H1 (cell line): ENCODE data around the gene KRT8. TPM values are rescaled to one million over a fixed set of nuclear protein-coding genes. Genes with fewer than 3 reads are reported as not detected.

Experiments used
- CTCF ChIA-PET: fragments of 300-600 bp; sonication (Branson Sonifier 250); formaldehyde crosslinking; loops from one replicate; lab custom pipeline; 2021; ENCODE audit not compliant: partially characterized antibody; lab: Charles Lee
- POLR2A ChIA-PET: fragments of 300-600 bp; sonication (Branson Sonifier 250); formaldehyde crosslinking; loops from one replicate; lab custom pipeline; 2021; ENCODE audit warnings: inconsistent platforms; ENCODE audit not compliant: partially characterized antibody; lab: Charles Lee
- DNase-seq, 2 experiments: peaks; one replicate each; pipeline versions ENCODE4 v3.0.0 to v3.0.0-alpha.2; 2010 to 2022; ENCODE audit warnings: low spot score in 2 of 2, low read depth in 1 of 2, mixed read lengths in 1 of 2
- FAIRE-seq: peaks from 2 replicates; lab custom pipeline; 2011; peaks lifted over from hg19 to GRCh38; lab: Jason Lieb, UNC
- H2AFZ ChIP-seq: 2 replicates; pipeline ENCODE4 v1.8.1; 2012; ENCODE audit warnings: low read length, inconsistent platforms
- H2AK5ac ChIP-seq: 2 replicates; pipeline ENCODE4 v1.6.1; 2013; ENCODE audit warnings: low read depth, low read length
- H2BK120ac ChIP-seq: replicated peaks from 2 replicates; pipeline ENCODE3; 2013; ENCODE audit warnings: low read depth, low read length, inconsistent platforms
- H2BK12ac ChIP-seq: 2 replicates; pipeline ENCODE4 v1.6.1; 2013; ENCODE audit warnings: low read depth, low read length
- H2BK15ac ChIP-seq: 2 replicates; pipeline ENCODE4 v1.6.1; 2013; ENCODE audit warnings: low read length
- H2BK20ac ChIP-seq: 2 replicates; pipeline ENCODE4 v1.6.1; 2013; ENCODE audit warnings: low read length
- H2BK5ac ChIP-seq: 2 replicates; pipeline ENCODE4 v1.6.1; 2013; ENCODE audit warnings: low read depth, low read length
- H3K14ac ChIP-seq: 2 replicates; pipeline ENCODE4 v1.6.1; 2013; ENCODE audit warnings: inconsistent platforms; ENCODE audit not compliant: insufficient read length
- H3K18ac ChIP-seq: 2 replicates; pipeline ENCODE4 v1.6.1; 2013; ENCODE audit warnings: low read length; ENCODE audit errors: extremely low read depth
- H3K23ac ChIP-seq: 2 replicates; pipeline ENCODE4 v1.6.1; 2013; ENCODE audit warnings: inconsistent platforms; ENCODE audit not compliant: insufficient read length
- H3K23me2 ChIP-seq: 2 replicates; pipeline ENCODE4 v1.6.1; 2013; ENCODE audit warnings: low read depth, low read length
- H3K27ac ChIP-seq: 2 replicates; pipeline ENCODE4 v1.6.1; 2011; ENCODE audit warnings: low read depth, low read length, inconsistent platforms
- H3K27me3 ChIP-seq, 4 experiments: replicated peaks in 1 of 4; 1 replicate in 1 of 4; 2 replicates in 3 of 4; pipeline versions ENCODE4 v1.6.1 to v1.8.1; 2011 to 2013; ENCODE audit warnings: low read length in 3 of 4, mild to moderate bottlenecking in 3 of 4, inconsistent platforms in 2 of 4, mixed read lengths in 2 of 4, moderate library complexity in 1 of 4; ENCODE audit not compliant: control insufficient read depth in 3 of 4, insufficient read depth in 3 of 4; ENCODE audit errors: extremely low read depth in 1 of 4
- H3K36me3 ChIP-seq, 4 experiments: 2 replicates each; pipeline versions ENCODE4 v1.6.1 to v1.8.1; 2011 to 2013; ENCODE audit warnings: mild to moderate bottlenecking in 4 of 4, low read length in 3 of 4, moderate library complexity in 2 of 4, control low read depth in 1 of 4, inconsistent platforms in 1 of 4; ENCODE audit not compliant: insufficient read depth in 4 of 4, control insufficient read depth in 2 of 4
- H3K4ac ChIP-seq: replicated peaks from 2 replicates; pipeline ENCODE3; 2013; ENCODE audit warnings: low read length, low read depth, mixed read lengths, inconsistent platforms; ENCODE audit not compliant: insufficient read length
- H3K4me1 ChIP-seq, 4 experiments: replicated peaks in 1 of 4; 1 replicate in 1 of 4; 2 replicates in 3 of 4; pipeline versions ENCODE4 v1.6.1 to v1.8.1; 2011 to 2013; ENCODE audit warnings: low read length in 3 of 4, inconsistent platforms in 2 of 4, mixed read lengths in 1 of 4; ENCODE audit not compliant: insufficient read depth in 4 of 4, control insufficient read depth in 3 of 4
- H3K4me2 ChIP-seq, 2 experiments: 2 replicates each; pipeline versions ENCODE4 v1.6.1 to v1.8.1; 2011 to 2013; ENCODE audit warnings: low read depth in 2 of 2, low read length in 2 of 2, control low read depth in 1 of 2, inconsistent platforms in 1 of 2, mild to moderate bottlenecking in 1 of 2; ENCODE audit not compliant: insufficient read depth in 1 of 2
- H3K4me3 ChIP-seq, 4 experiments: fragments of 200-600, 300-600 bp in 1 of 4; sonication (generic), shearing (Covaris generic), sonication (Bioruptor Twin) in 1 of 4; 2 replicates each; pipeline versions ENCODE4 v1.5.1 to v1.8.1; 2011 to 2016; ENCODE audit warnings: low read length in 4 of 4, low read depth in 3 of 4, control low read depth in 2 of 4, inconsistent platforms in 2 of 4, mild to moderate bottlenecking in 2 of 4, mixed read lengths in 1 of 4, moderate library complexity in 1 of 4; ENCODE audit not compliant: insufficient read depth in 2 of 4; ENCODE audit errors: extremely low read depth in 1 of 4
- H3K56ac ChIP-seq: replicated peaks from 2 replicates; pipeline ENCODE3; 2013; ENCODE audit warnings: low read depth, mild to moderate bottlenecking, mixed read lengths, low read length, inconsistent platforms; ENCODE audit not compliant: insufficient read length
- H3K79me1 ChIP-seq: 2 replicates; pipeline ENCODE4 v1.6.1; 2013; ENCODE audit warnings: low read depth, low read length, control low read depth
- H3K79me2 ChIP-seq, 2 experiments: 2 replicates each; pipeline versions ENCODE4 v1.6.1 to v1.8.1; 2012 to 2013; ENCODE audit warnings: low read length in 2 of 2, mild to moderate bottlenecking in 2 of 2, inconsistent platforms in 1 of 2; ENCODE audit not compliant: insufficient read depth in 2 of 2, control insufficient read depth in 1 of 2
- H3K9ac ChIP-seq, 4 experiments: replicated peaks in 1 of 4; 1 replicate in 1 of 4; 2 replicates in 3 of 4; pipeline versions ENCODE4 v1.6.1 to v1.8.1; 2011 to 2013; ENCODE audit warnings: low read depth in 3 of 4, low read length in 3 of 4, control low read depth in 2 of 4, mild to moderate bottlenecking in 2 of 4, moderate library complexity in 2 of 4, inconsistent platforms in 1 of 4; ENCODE audit errors: extremely low read depth in 1 of 4
- H3K9me3 ChIP-seq, 2 experiments: 2 replicates each; pipeline versions ENCODE4 v1.6.1 to v1.8.1; 2012 to 2013; ENCODE audit warnings: mild to moderate bottlenecking in 2 of 2, moderate library complexity in 2 of 2, control low read depth in 1 of 2, inconsistent platforms in 1 of 2, low read depth in 1 of 2, low read length in 1 of 2, mixed read lengths in 1 of 2; ENCODE audit not compliant: insufficient read depth in 2 of 2
- H4K20me1 ChIP-seq, 2 experiments: replicated peaks in 1 of 2; 2 replicates each; pipeline versions ENCODE3 to v1.8.1; 2011 to 2013; ENCODE audit warnings: inconsistent platforms in 2 of 2, low read length in 2 of 2, mild to moderate bottlenecking in 1 of 2; ENCODE audit not compliant: insufficient read depth in 2 of 2, control insufficient read depth in 1 of 2
- H4K5ac ChIP-seq: 2 replicates; pipeline ENCODE4 v1.6.1; 2013; ENCODE audit warnings: low read length, low read depth, mixed read lengths, inconsistent platforms; ENCODE audit not compliant: insufficient read length
- H4K8ac ChIP-seq: 2 replicates; pipeline ENCODE4 v1.8.0; 2013; ENCODE audit warnings: mild to moderate bottlenecking, moderate library complexity, low read length, inconsistent platforms; ENCODE audit not compliant: insufficient read depth; ENCODE audit errors: extremely low read depth
- H4K91ac ChIP-seq: replicated peaks from 2 replicates; pipeline ENCODE3; 2013; ENCODE audit warnings: low read length, mixed read lengths, inconsistent platforms; ENCODE audit not compliant: insufficient read length
- ATF3 ChIP-seq: IDR thresholded peaks from 2 replicates; pipeline ENCODE4 v1.6.1; 2011; ENCODE audit warnings: low read depth, mild to moderate bottlenecking, low read length; ENCODE audit not compliant: insufficient read depth
- E2F6 ChIP-seq: IDR thresholded peaks from 2 replicates; pipeline ENCODE4 v1.6.1; 2012; ENCODE audit warnings: inconsistent platforms
- EGR1 ChIP-seq: IDR thresholded peaks from 2 replicates; pipeline ENCODE4 v1.6.1; 2011; ENCODE audit warnings: low read depth, low read length, borderline replicate concordance
- JUN ChIP-seq: IDR thresholded peaks from 2 replicates; pipeline ENCODE4 v1.6.1; 2011; ENCODE audit warnings: low read depth, mild to moderate bottlenecking, improper control_type of control experiment, low read length
- NANOG ChIP-seq: IDR thresholded peaks from 2 replicates; pipeline ENCODE4 v1.6.1; 2011; ENCODE audit warnings: low read length, low read depth, mild to moderate bottlenecking, inconsistent platforms; ENCODE audit not compliant: insufficient read depth, poor library complexity, severe bottlenecking
- RFX5 ChIP-seq: IDR thresholded peaks from 2 replicates; pipeline ENCODE4 v1.6.1; 2011; ENCODE audit warnings: low read depth, low read length, improper control_type of control experiment, borderline replicate concordance
- SIN3A ChIP-seq, 2 experiments: IDR thresholded peaks in 1 of 2; conservative IDR thresholded peaks in 1 of 2; 2 replicates each; pipeline ENCODE4 v1.6.1; 2011 to 2012; ENCODE audit warnings: low read length in 2 of 2, improper control_type of control experiment in 1 of 2, low read depth in 1 of 2, mild to moderate bottlenecking in 1 of 2
- SIRT6 ChIP-seq: IDR thresholded peaks from one replicate; pipeline ENCODE4 v1.7.1; 2012; ENCODE audit warnings: low read length, inconsistent platforms
- SP4 ChIP-seq: IDR thresholded peaks from 2 replicates; pipeline ENCODE4 v1.6.1; 2012; ENCODE audit warnings: low read length, inconsistent platforms
- TAF1 ChIP-seq: IDR thresholded peaks from 2 replicates; pipeline ENCODE4 v1.6.1; 2011; ENCODE audit warnings: mild to moderate bottlenecking, low read depth, low read length
- TCF12 ChIP-seq: IDR thresholded peaks from 2 replicates; pipeline ENCODE4 v1.6.1; 2011; ENCODE audit warnings: low read depth, mild to moderate bottlenecking, low read length
- WGBS, 2 experiments: shearing (Covaris generic) in 1 of 2; methylation state at CpG; one replicate each; pipeline versions ENCODE4 v1.1.6 to v1.1.7; 2013 to 2015; ENCODE audit warnings: low lambda C conversion rate in 2 of 2, mixed read lengths in 2 of 2, inconsistent platforms in 1 of 2, low coverage in 1 of 2, missing lambda C conversion rate in 1 of 2; ENCODE audit not compliant: insufficient replicate concordance in 2 of 2, insufficient coverage in 1 of 2, insufficient read length in 1 of 2; ENCODE audit errors: extremely low coverage in 1 of 2, missing lambda C conversion rate in 1 of 2; 5-methylcytosine and 5-hydroxymethylcytosine counted together
- polyA plus RNA-seq, 7 experiments: library from polyadenylated mRNA; depleted of rRNA in 3 of 7; stranded (reverse) in 5 of 7; unstranded in 2 of 7; fragments of >200 nt in 5 of 7; fragments of 200-250 nt in 2 of 7; gene quantifications; 1 replicate in 5 of 7; 2 replicates in 1 of 7; 4 replicates in 1 of 7; pipeline versions ENCODE4 v1.2.1 to v1.2.3, GENCODE V29; 2011 to 2013; ENCODE audit warnings: missing spikeins in 2 of 7, mixed read lengths in 2 of 7
- total RNA-seq: library from RNA; stranded (reverse); fragmentation: NEBNext Ultra II Directional; extraction: Animal tissue kit (Norgen Biotek cat#: 25700); gene quantifications from 2 replicates; pipeline ENCODE4 v1.2.1, GENCODE V29; 2021

KRT8 gene
- total and polyA plus RNA-seq, 2 of the 8 experiments (the other 6 are each of a cell fraction or from before 2014, with no cell fraction given): 280 to 290 TPM

GRCh38 chr12:52900896-52901714 is 3.8 kb downstream of the KRT8 start:
- ChIA-PET CTCF (interaction anchor here (0.7 to 36.8 kb wide), 12 partner anchors 13 to 99 kb away, joined by 3 to 1250 read pairs (median 7); partner anchors contain the start of gene KRT18), POLR2A (interaction anchor here (1.5 to 17.4 kb wide), 8 partner anchors 9 to 105 kb away, joined by 4 to 297 read pairs (median 34); partner anchors contain the start of genes EIF4B and KRT18)
- Histone ChIP-seq H3K4me2 (no peak overlapping the region), H3K27ac (no peak overlapping the region), H4K8ac (no peak overlapping the region), H3K4me3 (no peak overlapping the region), H2BK15ac (no peak overlapping the region), H2BK12ac (no peak overlapping the region), H3K4ac (no peak overlapping the region), H4K91ac (no peak overlapping the region), H3K27me3 (no peaks in the 10 kb centered on the region), H3K79me1 (peaks cover 11% of the 10 kb centered on the region), H3K4me1 (peaks cover 0 to 5% (median 3%) of the 10 kb centered on the region in 4 experiments; a peak in 5 of 7 replicates), H3K9me3 (no peaks in the 10 kb centered on the region), H2BK5ac (no peak overlapping the region), H3K23me2 (no peaks in the 10 kb centered on the region; the same call in 1 of the 2 replicates), H4K5ac (no peak overlapping the region), H2AFZ (no peak overlapping the region), H2BK120ac (no peak overlapping the region), H3K9ac (no peak overlapping the region), H3K36me3 (peaks cover 14 to 51% (median 38%) of the 10 kb centered on the region in 4 experiments), H2BK20ac (no peak overlapping the region), H2AK5ac (no peak overlapping the region), H4K20me1 (peaks cover 9 to 23% of the 10 kb centered on the region in 2 experiments), H3K23ac (no peak overlapping the region), H3K18ac (no peak overlapping the region), H3K14ac (no peak overlapping the region), H3K56ac (no peak overlapping the region), H3K79me2 (peaks cover 0 to 21% of the 10 kb centered on the region in 2 experiments; a peak in 2 of 4 replicates)
- FAIRE-seq (no peak), DNase-seq (no peak)
- 69% methylated on average over 7 of the region's 7 CpGs; no CpG with 5 or more reads in 1 of the 2 experiments for WGBS, 2 experiments
- TF ChIP-seq SIN3A (conservative IDR thresholded peaks at IDR 0.05 in 1 of 2, IDR thresholded peaks at IDR 0.05 in 1 of 2; ENCODE audit: low read depth in 1 of 2, low read length in 2 of 2) (no peak), ATF3 (no peak), SIRT6 (no peak), JUN (no peak), E2F6 (no peak), EGR1 (no peak), NANOG (no peak), SP4 (no peak), TAF1 (no peak), RFX5 (no peak), TCF12 (no peak)
